ENCODE measurements around the gene THSD4. TPM values are rescaled to one million over a fixed set of nuclear protein-coding genes. Genes with fewer than 3 reads are reported as not detected.

THSD4 gene
- total and polyA plus RNA-seq, 2 of the 8 experiments (the other 6 are each of a cell fraction or from before 2014, with no cell fraction given), result 2.5 to 6.2 TPM

- no peaks in the 10 kb centered on the region for H3K79me2 ChIP-seq (ENCODE audit: control insufficient read depth in 1 of 2, insufficient read depth in 2 of 2, low read length in 2 of 2)
- no peak overlapping the region for H4K91ac ChIP-seq (replicated peaks; ENCODE audit: insufficient read length, low read length)
- TF ChIP-seq KDM1A (IDR thresholded peaks at IDR 0.05; ENCODE audit: borderline replicate concordance, low read length) (peak; percentile 65; the same call in 1 of the 2 replicates), PHF8 (conservative IDR thresholded peaks at IDR 0.05; ENCODE audit: low read depth, low read length) (no peak)
- peaks cover 0 to 7% (median 3%) of the 10 kb centered on the region in 4 experiments; a peak in 4 of 7 replicates for H3K4me1 ChIP-seq (replicated peaks in 1 of 4; ENCODE audit: control insufficient read depth in 3 of 4, insufficient read depth in 4 of 4, low read length in 3 of 4)
- H2BK15ac ChIP-seq (ENCODE audit: low read length), result no peak overlapping the region
- CTCF ChIA-PET (ENCODE audit: partially characterized antibody), result interaction anchor here (0.7 to 1.3 kb wide), 2 partner anchors 12 to 56 kb away, joined by 3 to 6 read pairs; no protein-coding TSS in a partner anchor
- no peak overlapping the region for H3K4ac ChIP-seq (replicated peaks; ENCODE audit: insufficient read length, low read depth, low read length)
- DNase-seq (ENCODE audit: low read depth in 1 of 2, low spot score in 2 of 2) (no peak), FAIRE-seq (no peak)
- no peaks in the 10 kb centered on the region for H3K36me3 ChIP-seq (ENCODE audit: control insufficient read depth in 2 of 4, insufficient read depth in 4 of 4, low read length in 3 of 4)
- H4K5ac ChIP-seq (ENCODE audit: insufficient read length, low read depth, low read length), result no peak overlapping the region
- H2BK12ac ChIP-seq (ENCODE audit: low read depth, low read length), result no peak overlapping the region
- H2BK20ac ChIP-seq (ENCODE audit: low read length), result no peak overlapping the region
- H2BK120ac ChIP-seq (replicated peaks; ENCODE audit: low read depth, low read length), result no peak overlapping the region
- no peaks in the 10 kb centered on the region for H3K27me3 ChIP-seq (replicated peaks in 1 of 4; ENCODE audit: control insufficient read depth in 3 of 4, extremely low read depth in 1 of 4, insufficient read depth in 3 of 4, low read length in 3 of 4)
- no peak overlapping the region for H3K4me3 ChIP-seq (ENCODE audit: extremely low read depth in 1 of 4, insufficient read depth in 2 of 4, low read depth in 3 of 4, low read length in 4 of 4)
- peak overlapping the region; percentile 23; the same call in 1 of the 2 replicates for H3K27ac ChIP-seq (ENCODE audit: low read depth, low read length)
- 82% methylated on average over 4 of the region's 4 CpGs; no CpG with 5 or more reads in 1 of the 2 experiments for WGBS, 2 experiments (ENCODE audit: extremely low coverage in 1 of 2, insufficient coverage in 1 of 2, insufficient read length in 1 of 2, insufficient replicate concordance in 2 of 2, low coverage in 1 of 2, low lambda C conversion rate in 2 of 2, missing lambda C conversion rate in 1 of 2)
- H2AFZ ChIP-seq (ENCODE audit: low read length), result no peak overlapping the region
- no peak overlapping the region for H3K23ac ChIP-seq (ENCODE audit: insufficient read length)
- no peak overlapping the region for H3K56ac ChIP-seq (replicated peaks; ENCODE audit: insufficient read length, low read depth, low read length)
- no peak overlapping the region for H3K4me2 ChIP-seq (ENCODE audit: insufficient read depth in 1 of 2, low read depth in 2 of 2, low read length in 2 of 2)
- no peaks in the 10 kb centered on the region for H4K20me1 ChIP-seq (replicated peaks in 1 of 2; ENCODE audit: control insufficient read depth in 1 of 2, insufficient read depth in 2 of 2, low read length in 2 of 2)
- H3K14ac ChIP-seq (ENCODE audit: insufficient read length), result no peak overlapping the region
- POLR2A ChIA-PET (ENCODE audit: partially characterized antibody), result no interaction called here
- no peak overlapping the region for H3K18ac ChIP-seq (ENCODE audit: extremely low read depth, low read length)
- H2AK5ac ChIP-seq (ENCODE audit: low read depth, low read length), result no peak overlapping the region
- H3K9me3 ChIP-seq (ENCODE audit: insufficient read depth in 2 of 2, low read depth in 1 of 2, low read length in 1 of 2), result no peaks in the 10 kb centered on the region
- H4K8ac ChIP-seq (ENCODE audit: extremely low read depth, insufficient read depth, low read length), result no peak overlapping the region
- H3K9ac ChIP-seq (replicated peaks in 1 of 4; ENCODE audit: extremely low read depth in 1 of 4, low read depth in 3 of 4, low read length in 3 of 4), result no peak overlapping the region
- no peaks in the 10 kb centered on the region; the same call in 1 of the 2 replicates for H3K23me2 ChIP-seq (ENCODE audit: low read depth, low read length)
- H2BK5ac ChIP-seq (ENCODE audit: low read depth, low read length), result 0 out of 2 replicates have a peak overlapping the region, but pooled peaks have one; percentile 3
- H3K79me1 ChIP-seq (ENCODE audit: low read depth, low read length), result no peaks in the 10 kb centered on the region
These were observed 234.1 kb downstream of the THSD4 start for GRCh38 chr15:71349336-71349735.

Data from H1 (cell line).